OCI-LY3 (cell line): ENCODE data around the gene RRP1B.

Experiments
- CTCF ChIP-seq: fragments of 200-600, 300-600 bp; sonication (generic); IDR thresholded peaks from 2 replicates; pipeline ENCODE4 v1.5.1; 2014; ENCODE audit warnings: antibody characterized with exemption, low read length, low read depth
- EZH2phosphoT487 ChIP-seq: fragments of 200-600 bp; shearing (Covaris generic); IDR thresholded peaks from 2 replicates; pipeline ENCODE4 v1.6.1; 2018; ENCODE audit warnings: antibody characterized with exemption, mixed run types, low read depth

GRCh38 chr21:43718872-43719747, 59.8 kb downstream of the RRP1B start, which contains the start of gene PDXK:
- no peak for TF ChIP-seq CTCF
- TF ChIP-seq EZH2phosphoT487, result no peak
